Activated CD8-positive, alpha-beta T cell treated with anti-CD3 and anti-CD28 coated beads for 36 hours (primary cell): Measurements from ENCODE around the gene HEXIM1. TPM values are rescaled to one million over a fixed set of nuclear protein-coding genes. Genes with fewer than 3 reads are reported as not detected.

Source experiments
- ATAC-seq: fragments of 200-7000 bp; cut with Tn5 transposase; one replicate; pipeline ENCODE4 v1.10.0; 2021; ENCODE audit warnings: mild to moderate bottlenecking, moderate library complexity
- CTCF ChIA-PET: fragments of 350-600 bp; sonication (Branson Sonifier 250); formaldehyde crosslinking; loops from one replicate; lab custom pipeline; 2021; ENCODE audit warnings: antibody characterized with exemption; lab: Charles Lee
- POLR2A ChIA-PET: fragments of 350-600 bp; sonication (Branson Sonifier 250); formaldehyde crosslinking; loops from one replicate; lab custom pipeline; 2021; ENCODE audit warnings: antibody characterized with exemption; lab: Charles Lee
- DNase-seq: peaks from one replicate; pipeline ENCODE4 v3.0.0-alpha.2; 2020
- H3K27ac Mint-ChIP-seq: one replicate; pipeline ENCODE4 v1.8.0; 2021; ENCODE audit warnings: mild to moderate bottlenecking, mixed read lengths
- H3K27me3 Mint-ChIP-seq: one replicate; pipeline ENCODE4 v1.8.0; 2021; ENCODE audit warnings: mixed read lengths
- H3K36me3 Mint-ChIP-seq: one replicate; pipeline ENCODE4 v1.8.0; 2021; ENCODE audit warnings: low read depth, mixed read lengths
- H3K4me1 Mint-ChIP-seq: one replicate; pipeline ENCODE4 v1.8.0; 2021; ENCODE audit warnings: low read depth, mixed read lengths
- H3K4me3 Mint-ChIP-seq: one replicate; pipeline ENCODE4 v1.8.0; 2021; ENCODE audit warnings: mild to moderate bottlenecking, moderate library complexity, mixed read lengths
- H3K9me3 Mint-ChIP-seq: one replicate; pipeline ENCODE4 v1.8.0; 2021; ENCODE audit warnings: mixed read lengths
- intact Hi-C: fragments of 100-400 bp; cut with micrococcal nuclease; formaldehyde crosslinking; loops from one replicate; pipeline ENCODE4 v1.10.0; 2022
- total RNA-seq, 2 experiments: library from RNA; stranded (reverse); gene quantifications; one replicate each; pipeline ENCODE4 v1.2.3, GENCODE V29; 2021
- TF ChIP-seq, protein P1 (sequence below): fragments of 200-600 bp; IDR thresholded peaks from one replicate; pipeline ENCODE4 v1.8.0; 2022; ENCODE audit warnings: antibody characterized with exemption, mild to moderate bottlenecking

Gene HEXIM1
- total RNA-seq, 2 experiments from 2014 or later, result 22.6 to 23.5 TPM

DNA sequence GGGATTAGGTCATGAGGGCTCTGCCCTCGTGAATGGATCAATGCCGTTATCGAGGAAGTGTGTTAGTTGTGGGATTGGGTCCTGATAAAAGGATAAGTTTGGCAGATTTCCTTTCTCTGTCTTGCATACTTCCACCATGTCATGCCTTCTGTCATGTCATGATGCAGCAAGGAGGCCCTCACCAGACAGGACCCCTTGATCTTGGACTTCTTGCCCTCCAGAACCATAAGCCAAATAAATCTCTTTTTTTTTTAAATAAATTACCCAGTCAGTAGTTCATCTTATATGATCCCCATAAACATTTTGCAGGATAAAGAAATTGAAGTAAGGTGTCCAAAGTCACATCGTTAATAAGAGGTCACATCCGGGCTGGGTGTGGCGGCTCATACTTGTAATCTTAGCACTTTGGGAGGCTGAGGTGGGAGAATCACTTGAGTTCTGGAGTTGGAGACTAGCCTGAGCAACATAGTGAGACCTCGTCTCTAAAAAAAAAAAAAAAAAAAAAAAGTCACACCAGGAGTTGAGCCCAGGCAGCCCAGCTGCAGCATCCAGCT, 38.6 kb downstream of the HEXIM1 start:
- ChIA-PET CTCF (interaction anchor here (2.4 kb wide), 1 partner anchor 11 kb away, joined by 13 read pairs; no protein-coding TSS in a partner anchor), POLR2A (no interaction called here)
- H3K36me3 Mint-ChIP-seq, result no peaks in the 10 kb centered on the region
- H3K4me1 Mint-ChIP-seq, result no peaks in the 10 kb centered on the region
- TF ChIP-seq, protein P1, sequence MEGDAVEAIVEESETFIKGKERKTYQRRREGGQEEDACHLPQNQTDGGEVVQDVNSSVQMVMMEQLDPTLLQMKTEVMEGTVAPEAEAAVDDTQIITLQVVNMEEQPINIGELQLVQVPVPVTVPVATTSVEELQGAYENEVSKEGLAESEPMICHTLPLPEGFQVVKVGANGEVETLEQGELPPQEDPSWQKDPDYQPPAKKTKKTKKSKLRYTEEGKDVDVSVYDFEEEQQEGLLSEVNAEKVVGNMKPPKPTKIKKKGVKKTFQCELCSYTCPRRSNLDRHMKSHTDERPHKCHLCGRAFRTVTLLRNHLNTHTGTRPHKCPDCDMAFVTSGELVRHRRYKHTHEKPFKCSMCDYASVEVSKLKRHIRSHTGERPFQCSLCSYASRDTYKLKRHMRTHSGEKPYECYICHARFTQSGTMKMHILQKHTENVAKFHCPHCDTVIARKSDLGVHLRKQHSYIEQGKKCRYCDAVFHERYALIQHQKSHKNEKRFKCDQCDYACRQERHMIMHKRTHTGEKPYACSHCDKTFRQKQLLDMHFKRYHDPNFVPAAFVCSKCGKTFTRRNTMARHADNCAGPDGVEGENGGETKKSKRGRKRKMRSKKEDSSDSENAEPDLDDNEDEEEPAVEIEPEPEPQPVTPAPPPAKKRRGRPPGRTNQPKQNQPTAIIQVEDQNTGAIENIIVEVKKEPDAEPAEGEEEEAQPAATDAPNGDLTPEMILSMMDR, result no peak
- intact Hi-C loops, result no loop called here
- no peak overlapping the region for H3K27ac Mint-ChIP-seq
- no peaks in the 10 kb centered on the region for H3K9me3 Mint-ChIP-seq
- DNase-seq (no peak), ATAC-seq (no peak)
- no peak overlapping the region for H3K4me3 Mint-ChIP-seq
- H3K27me3 Mint-ChIP-seq, result no peaks in the 10 kb centered on the region

DNA sequence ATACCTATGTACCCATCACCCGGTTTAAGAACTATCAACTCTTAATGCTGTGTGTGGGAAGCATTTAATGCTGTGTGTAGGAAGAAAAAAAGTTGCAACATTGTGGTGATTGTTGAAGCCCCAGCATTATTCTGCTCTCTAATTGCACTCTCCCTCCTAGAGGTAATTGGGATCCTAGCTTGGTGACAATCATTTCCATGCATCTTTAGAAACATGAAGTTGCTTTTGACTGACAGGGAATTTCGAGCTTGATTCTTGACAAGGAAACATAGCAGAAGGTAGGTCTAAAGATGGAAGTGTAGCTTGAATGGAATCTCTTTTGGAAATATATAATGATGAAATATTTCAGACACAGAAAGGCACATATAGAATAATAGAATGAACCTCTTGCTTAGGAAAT, 40.7 kb downstream of the HEXIM1 start:
- no peak overlapping the region for H3K27ac Mint-ChIP-seq
- no peaks in the 10 kb centered on the region for H3K27me3 Mint-ChIP-seq
- no peaks in the 10 kb centered on the region for H3K9me3 Mint-ChIP-seq
- H3K4me3 Mint-ChIP-seq, result no peak overlapping the region
- TF ChIP-seq, protein P1, result no peak
- no peaks in the 10 kb centered on the region for H3K36me3 Mint-ChIP-seq
- ChIA-PET CTCF (interaction anchor here (2.0 to 4.2 kb wide), 2 partner anchors 9 to 54 kb away, joined by 15 to 35 read pairs; partner anchors contain the start of gene ACBD4), POLR2A (interaction anchor here (1.2 kb wide), 1 partner anchor 28 kb away, joined by 3 read pairs; no protein-coding TSS in a partner anchor)
- intact Hi-C loops, result no loop called here
- no peaks in the 10 kb centered on the region for H3K4me1 Mint-ChIP-seq
- ATAC-seq (no peak), DNase-seq (no peak)

DNA sequence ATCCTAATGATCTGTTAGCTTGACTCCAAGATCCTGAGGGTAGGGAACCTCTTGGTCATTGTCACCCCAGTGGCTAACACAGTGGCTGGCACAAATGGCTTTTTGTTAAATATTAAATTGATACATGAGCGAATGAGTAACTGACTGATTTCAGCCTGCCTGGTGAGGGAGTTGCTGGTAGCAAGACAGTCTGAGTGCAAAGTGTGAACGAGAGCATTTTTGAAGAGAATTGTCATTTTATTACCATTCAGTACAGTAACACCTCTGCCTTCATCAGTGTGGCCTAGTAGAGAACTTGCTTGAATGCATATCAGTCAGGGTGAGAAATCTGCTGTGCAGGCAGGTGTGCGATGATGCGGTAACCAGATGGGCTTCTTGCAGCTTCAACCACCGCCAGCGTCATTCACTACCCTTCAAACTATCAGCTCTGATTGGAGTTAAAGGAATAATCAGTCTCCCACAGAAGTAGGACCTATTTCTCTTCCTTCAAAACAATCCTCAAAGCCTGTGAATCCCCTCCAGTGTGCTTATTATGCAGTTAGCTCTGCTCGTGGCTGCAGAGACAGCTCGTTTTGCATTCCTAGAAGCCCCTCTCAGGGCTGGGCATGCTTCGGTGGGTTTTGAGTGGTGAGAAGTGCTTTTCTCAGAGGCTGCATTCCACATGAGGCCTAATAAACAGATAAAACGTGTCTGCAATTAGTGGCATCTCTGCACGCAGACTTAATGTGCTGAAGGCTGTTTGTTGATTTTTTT, 42.4 kb downstream of the HEXIM1 start:
- DNase-seq (no peak), ATAC-seq (no peak)
- H3K4me3 Mint-ChIP-seq, result no peak overlapping the region
- H3K36me3 Mint-ChIP-seq, result no peaks in the 10 kb centered on the region
- no peaks in the 10 kb centered on the region for H3K27me3 Mint-ChIP-seq
- H3K4me1 Mint-ChIP-seq, result no peaks in the 10 kb centered on the region
- no peaks in the 10 kb centered on the region for H3K9me3 Mint-ChIP-seq
- CTCF ChIA-PET, result interaction anchor here (1.3 to 13.4 kb wide), 3 partner anchors 11 to 55 kb away, joined by 3 to 208 read pairs (median 35); partner anchors contain the start of genes ACBD4 and HEXIM1
- TF ChIP-seq, protein P1, result no peak
- intact Hi-C loops, result no loop called here
- no peak overlapping the region for H3K27ac Mint-ChIP-seq
- POLR2A ChIA-PET, result interaction anchor here (1.2 kb wide), 1 partner anchor 41 kb away, joined by 4 read pairs; no protein-coding TSS in a partner anchor

DNA sequence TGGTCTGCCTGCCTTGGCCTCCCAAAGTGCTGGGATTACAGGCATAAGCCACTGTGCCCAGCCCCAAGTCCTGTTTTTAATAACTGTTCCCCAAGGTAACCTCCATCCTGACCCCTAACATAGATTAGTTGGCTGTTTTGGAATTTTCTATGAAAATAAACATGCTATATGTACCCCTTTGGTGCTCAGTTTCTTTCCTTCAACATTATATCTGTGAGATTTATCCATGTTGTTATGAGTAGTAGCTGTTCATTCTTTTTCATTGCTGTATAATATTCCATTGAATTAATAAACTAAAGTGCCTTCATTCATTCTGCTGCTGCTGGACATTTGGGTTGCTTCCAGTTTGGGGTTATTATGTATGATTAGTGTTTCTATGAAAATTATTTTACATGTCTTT, 47.1 kb downstream of the HEXIM1 start:
- H3K4me1 Mint-ChIP-seq, result peaks cover 5% of the 10 kb centered on the region
- ATAC-seq (no peak), DNase-seq (no peak)
- intact Hi-C loops, result no loop called here
- TF ChIP-seq, protein P1, result no peak
- CTCF ChIA-PET, result interaction anchor here (0.9 to 14.0 kb wide), 6 partner anchors 10 to 82 kb away, joined by 3 to 369 read pairs (median 32); partner anchors contain the start of genes ACBD4, HEXIM1, HEXIM2 and PLCD3
- no peak overlapping the region for H3K27ac Mint-ChIP-seq
- H3K27me3 Mint-ChIP-seq, result no peaks in the 10 kb centered on the region
- H3K36me3 Mint-ChIP-seq, result no peaks in the 10 kb centered on the region
- POLR2A ChIA-PET, result interaction anchor here (0.8 to 3.6 kb wide), 4 partner anchors 40 to 61 kb away, joined by 3 to 34 read pairs (median 4); partner anchors contain the start of genes ACBD4 and HEXIM1
- H3K9me3 Mint-ChIP-seq, result no peaks in the 10 kb centered on the region
- H3K4me3 Mint-ChIP-seq, result no peak overlapping the region
